MCF 10A (cell line): ENCODE results near the gene DGLUCY. TPM values are rescaled to one million over a fixed set of nuclear protein-coding genes. Genes with fewer than 3 reads are reported as not detected.
"Not testable (repeated sequence)": the region's sequence is repeated elsewhere in the genome, so short reads cannot be mapped to it uniquely, and the experiment has no call there.

Experiments used
- BruUV-seq: library from RNA; stranded (reverse); fragments of 400-500 nt; replicated peaks from 2 replicates; lab custom pipeline; 2021; lab: Mats Ljungman, UMichigan
- CTCF ChIA-PET: fragments of 300-600 bp; sonication (Branson Sonifier 250); formaldehyde crosslinking; extraction: SDS; loops from one replicate; lab custom pipeline; 2021; ENCODE audit warnings: antibody characterized with exemption, inconsistent platforms; lab: Yijun Ruan, JAX
- POLR2A ChIA-PET: fragments of 300-600, 350-650 bp; sonication (Branson Sonifier 250); formaldehyde crosslinking; extraction: SDS; loops from one replicate; lab custom pipeline; 2020; ENCODE audit warnings: antibody characterized with exemption, inconsistent platforms; lab: Yijun Ruan, JAX
- DNase-seq: peaks from one replicate; pipeline ENCODE4 v3.0.0-alpha.2; 2018; ENCODE audit not compliant: unreplicated experiment
- H3K27ac Mint-ChIP-seq: one replicate; pipeline ENCODE4 v1.8.0; 2022; ENCODE audit warnings: mild to moderate bottlenecking, low read depth, mixed read lengths; ENCODE audit not compliant: unreplicated experiment
- H3K27me3 Mint-ChIP-seq: one replicate; pipeline ENCODE4 v1.8.0; 2022; ENCODE audit warnings: mixed read lengths; ENCODE audit not compliant: insufficient read depth, unreplicated experiment
- H3K36me3 Mint-ChIP-seq: one replicate; pipeline ENCODE4 v1.8.0; 2022; ENCODE audit warnings: mild to moderate bottlenecking, moderate library complexity, mixed read lengths; ENCODE audit not compliant: insufficient read depth, unreplicated experiment
- H3K4me1 Mint-ChIP-seq: one replicate; pipeline ENCODE4 v1.8.0; 2022; ENCODE audit warnings: mixed read lengths; ENCODE audit not compliant: insufficient read depth, unreplicated experiment
- H3K4me3 Mint-ChIP-seq: one replicate; pipeline ENCODE4 v1.8.0; 2022; ENCODE audit warnings: mild to moderate bottlenecking, moderate library complexity, mixed read lengths; ENCODE audit not compliant: unreplicated experiment
- H3K9me3 Mint-ChIP-seq: one replicate; pipeline ENCODE4 v1.8.0; 2022; ENCODE audit warnings: mixed read lengths; ENCODE audit not compliant: unreplicated experiment
- intact Hi-C: fragments of 100-400 bp; cut with micrococcal nuclease; formaldehyde crosslinking; loops from 2 replicates; pipeline ENCODE4 v1.14.1; 2022
- total RNA-seq: library from RNA; stranded (reverse); gene quantifications from 2 replicates; pipeline ENCODE4 v1.2.3, GENCODE V29; 2022
- TF ChIP-seq, protein P1 (sequence below): fragments of 200-600 bp; IDR thresholded peaks from one replicate; pipeline ENCODE4 v1.8.0; 2022; ENCODE audit warnings: antibody characterized with exemption, mild to moderate bottlenecking; ENCODE audit not compliant: unreplicated experiment

DGLUCY gene
- total RNA-seq, 1 experiment from 2014 or later: 11.7 TPM

GRCh38 chr14:91089958-91090535 lies 23.8 kb upstream of the DGLUCY start:
- BruUV-seq: no TSS peak
- TF ChIP-seq, protein P1, sequence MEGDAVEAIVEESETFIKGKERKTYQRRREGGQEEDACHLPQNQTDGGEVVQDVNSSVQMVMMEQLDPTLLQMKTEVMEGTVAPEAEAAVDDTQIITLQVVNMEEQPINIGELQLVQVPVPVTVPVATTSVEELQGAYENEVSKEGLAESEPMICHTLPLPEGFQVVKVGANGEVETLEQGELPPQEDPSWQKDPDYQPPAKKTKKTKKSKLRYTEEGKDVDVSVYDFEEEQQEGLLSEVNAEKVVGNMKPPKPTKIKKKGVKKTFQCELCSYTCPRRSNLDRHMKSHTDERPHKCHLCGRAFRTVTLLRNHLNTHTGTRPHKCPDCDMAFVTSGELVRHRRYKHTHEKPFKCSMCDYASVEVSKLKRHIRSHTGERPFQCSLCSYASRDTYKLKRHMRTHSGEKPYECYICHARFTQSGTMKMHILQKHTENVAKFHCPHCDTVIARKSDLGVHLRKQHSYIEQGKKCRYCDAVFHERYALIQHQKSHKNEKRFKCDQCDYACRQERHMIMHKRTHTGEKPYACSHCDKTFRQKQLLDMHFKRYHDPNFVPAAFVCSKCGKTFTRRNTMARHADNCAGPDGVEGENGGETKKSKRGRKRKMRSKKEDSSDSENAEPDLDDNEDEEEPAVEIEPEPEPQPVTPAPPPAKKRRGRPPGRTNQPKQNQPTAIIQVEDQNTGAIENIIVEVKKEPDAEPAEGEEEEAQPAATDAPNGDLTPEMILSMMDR: no peak
- Mint-ChIP-seq H3K9me3 (no peaks in the 10 kb centered on the region), H3K27me3 (no peaks in the 10 kb centered on the region), H3K27ac (no peak overlapping the region), H3K4me1 (peaks cover 10% of the 10 kb centered on the region), H3K4me3 (no peak overlapping the region), H3K36me3 (no peaks in the 10 kb centered on the region)
- DNase-seq: no peak
- ChIA-PET POLR2A (interaction anchor here (1.0 to 4.0 kb wide), 2 partner anchors 24 to 29 kb away, joined by 3 to 23 read pairs; partner anchors contain the start of genes DGLUCY and RPS6KA5), CTCF (interaction anchor here (0.6 kb wide), 2 partner anchors 9 to 67 kb away, joined by 3 read pairs; no protein-coding TSS in a partner anchor)
- intact Hi-C loops: no loop called here

DNA sequence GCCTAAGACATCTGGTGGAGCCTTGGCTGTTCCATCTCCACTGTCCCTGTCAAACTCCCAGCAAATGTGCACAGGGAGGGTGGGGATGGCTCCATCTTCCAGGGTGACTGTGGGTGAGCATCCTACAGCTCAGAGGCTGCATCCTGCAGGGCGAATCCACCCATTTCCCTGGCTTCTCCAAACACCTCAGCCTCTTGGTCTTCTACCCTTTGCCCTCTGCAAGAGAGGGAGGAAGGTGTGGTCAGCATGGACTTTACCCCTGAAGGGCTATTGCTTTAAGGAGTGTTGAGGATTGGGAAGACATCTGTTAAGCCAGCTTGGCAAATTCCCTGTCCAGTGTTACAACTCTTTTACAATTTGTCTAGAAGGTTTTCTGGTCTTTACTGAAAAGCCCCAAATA lies 23.1 kb upstream of the DGLUCY start:
- H3K27ac Mint-ChIP-seq: no peak overlapping the region
- no peaks in the 10 kb centered on the region for H3K27me3 Mint-ChIP-seq
- ChIA-PET CTCF (interaction anchor here (0.6 kb wide), 2 partner anchors 10 to 67 kb away, joined by 3 read pairs; no protein-coding TSS in a partner anchor), POLR2A (interaction anchor here (1.0 kb wide), 1 partner anchor 23 kb away, joined by 3 read pairs; the partner anchor contains the start of gene DGLUCY)
- no peaks in the 10 kb centered on the region for H3K9me3 Mint-ChIP-seq
- BruUV-seq: no TSS peak
- H3K36me3 Mint-ChIP-seq: no peaks in the 10 kb centered on the region
- TF ChIP-seq, protein P1: no peak
- peaks cover 10% of the 10 kb centered on the region for H3K4me1 Mint-ChIP-seq
- H3K4me3 Mint-ChIP-seq: no peak overlapping the region
- no peak for DNase-seq
- intact Hi-C loops: no loop called here

DNA sequence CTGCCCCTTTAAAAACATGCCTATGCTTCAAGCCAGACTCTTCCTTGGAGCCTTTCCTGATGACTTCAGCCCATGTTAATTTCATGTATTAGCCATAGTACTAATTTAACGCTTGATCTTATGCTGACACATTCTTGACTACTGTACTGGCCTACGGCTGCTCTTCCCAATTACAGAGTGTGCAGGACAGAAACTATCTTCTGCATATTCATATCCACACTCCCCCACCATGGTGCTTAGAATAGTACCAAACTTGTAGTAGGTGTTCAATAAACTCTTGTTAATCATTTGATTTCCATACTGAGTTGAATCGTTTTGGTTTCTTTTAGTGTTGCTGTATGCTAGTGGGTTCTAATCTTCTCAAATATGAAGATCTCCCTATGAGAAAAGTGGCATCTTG lies 21.8 kb upstream of the DGLUCY start:
- H3K27ac Mint-ChIP-seq: no peak overlapping the region
- H3K27me3 Mint-ChIP-seq: no peaks in the 10 kb centered on the region
- H3K4me1 Mint-ChIP-seq: peaks cover 10% of the 10 kb centered on the region
- CTCF ChIA-PET: no interaction called here
- no peaks in the 10 kb centered on the region for H3K36me3 Mint-ChIP-seq
- intact Hi-C loops: no loop called here
- DNase-seq: no peak
- POLR2A ChIA-PET: no interaction called here
- H3K4me3 Mint-ChIP-seq: no peak overlapping the region
- no peaks in the 10 kb centered on the region for H3K9me3 Mint-ChIP-seq
- TF ChIP-seq, protein P1: no peak
- BruUV-seq: no TSS peak

DNA sequence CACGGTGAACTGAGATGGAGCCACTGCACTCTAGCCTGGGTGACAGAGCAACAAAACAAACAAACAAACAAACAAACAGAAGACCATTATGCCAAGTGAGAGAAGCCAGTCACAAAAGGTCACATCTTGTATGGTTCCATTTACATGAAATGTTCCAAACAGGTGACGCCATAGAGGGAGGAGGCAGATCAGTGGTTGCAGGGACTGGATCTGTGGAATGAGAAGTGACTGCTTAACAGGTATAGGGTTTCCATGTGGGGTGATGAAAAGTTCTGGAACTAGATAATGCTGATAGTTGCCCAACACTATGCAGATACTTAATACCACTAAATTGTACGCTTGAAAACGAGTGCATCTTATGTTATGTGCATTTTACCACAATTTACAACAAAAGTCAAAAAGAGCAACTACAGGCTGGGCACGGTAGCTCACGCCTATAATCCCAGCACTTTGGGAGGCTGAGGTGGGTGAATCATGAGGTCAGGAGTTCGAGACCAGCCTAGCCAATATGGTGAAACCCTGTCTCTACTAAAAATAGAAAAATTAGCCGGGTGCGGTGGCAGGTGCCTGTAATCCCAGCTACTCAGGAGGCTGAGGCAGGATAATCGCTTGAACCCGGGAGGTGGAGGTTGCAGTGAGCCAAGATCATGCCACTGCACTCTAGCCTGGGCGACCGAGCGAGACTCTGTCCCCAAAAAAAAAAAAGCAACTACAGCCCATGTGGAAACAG lies 20.0 kb upstream of the DGLUCY start:
- H3K36me3 Mint-ChIP-seq, intact Hi-C loops, H3K27ac Mint-ChIP-seq, DNase-seq, H3K27me3 Mint-ChIP-seq, H3K4me3 Mint-ChIP-seq, H3K4me1 Mint-ChIP-seq, H3K9me3 Mint-ChIP-seq, BruUV-seq: not testable (repeated sequence)
- ChIA-PET POLR2A (interaction anchor here (1.0 kb wide), 1 partner anchor 33 kb away, joined by 3 read pairs; the partner anchor contains the start of gene RPS6KA5), CTCF (interaction anchor here (1.5 kb wide), 1 partner anchor 8 kb away, joined by 3 read pairs; no protein-coding TSS in a partner anchor)
